Prostate gland (tissue), 1 donor: ENCODE measurements around the gene TMEM26.

Source experiments
- POLR2A ChIP-seq: fragments of 450-650 bp; IDR thresholded peaks from one replicate; pipeline ENCODE4 v1.6.1; 2016; ENCODE audit warnings: antibody characterized with exemption, mild to moderate bottlenecking
- POLR2AphosphoS5 ChIP-seq: sonication (generic); formaldehyde crosslinking; IDR thresholded peaks from one replicate; pipeline ENCODE4 v1.6.1; 2017; ENCODE audit warnings: antibody characterized with exemption

GRCh38 chr10:61465901-61466632 is 12.9 kb upstream of the TMEM26 start:
- TF ChIP-seq POLR2AphosphoS5 = no peak
- TF ChIP-seq POLR2A = no peak
